A549 (cell line): ENCODE measurements around the gene PPY.

ENCODE experiments used
- BHLHE40 ChIP-seq: IDR thresholded peaks from 2 replicates; pipeline ENCODE4 v1.6.1; 2012; ENCODE audit warnings: low read depth, low read length, inconsistent platforms
- CTCF ChIP-seq: fragments of >200 bp; sonication (Bioruptor Twin); formaldehyde crosslinking; IDR thresholded peaks from 3 replicates; pipeline ENCODE4 v1.5.1; 2016
- RFX5 ChIP-seq: fragments of 450-650 bp; IDR thresholded peaks from 2 replicates; pipeline ENCODE4 v1.7.1; 2014; ENCODE audit warnings: antibody characterized with exemption, mild to moderate bottlenecking, moderate library complexity
- ZNF302 ChIP-seq: fragments of 250-450 bp; sonication (Bioruptor Pico); IDR thresholded peaks from 2 replicates; pipeline ENCODE4 v1.9.0; 2021; ENCODE audit warnings: inconsistent platforms, mild to moderate bottlenecking, moderate library complexity

DNA sequence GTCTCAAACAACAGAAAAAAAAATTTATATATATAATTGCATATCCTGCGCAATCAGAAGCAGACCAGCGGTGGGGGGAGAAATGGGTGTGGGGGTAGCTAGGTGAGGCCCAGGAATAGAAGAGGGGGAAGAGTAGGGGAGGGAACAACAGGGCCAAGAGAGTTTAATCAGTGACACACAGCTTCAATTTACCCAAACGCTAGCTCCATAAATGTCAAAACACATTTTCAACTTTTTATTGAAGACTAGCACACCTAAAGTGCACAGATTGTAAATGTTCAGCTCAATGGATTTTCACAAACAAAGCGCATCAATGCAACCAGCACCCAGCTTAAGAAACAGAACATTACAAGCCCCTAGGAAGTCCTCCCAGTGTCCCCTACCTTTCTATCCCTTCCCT, 37.4 kb upstream of the PPY start:
- no peak for TF ChIP-seq RFX5
- no peak for TF ChIP-seq CTCF
- TF ChIP-seq ZNF302 (CRISPR knock-in tag), result no peak
- TF ChIP-seq BHLHE40, result no peak
